K562 (cell line): ENCODE data around the gene SST. TPM values are rescaled to one million over a fixed set of nuclear protein-coding genes. Genes with fewer than 3 reads are reported as not detected.

Experiments used
- polyA plus RNA-seq, 8 experiments: library from polyadenylated mRNA; depleted of rRNA in 4 of 8; stranded (reverse) in 5 of 8; unstranded in 3 of 8; fragments of >200 nt; fragmentation: Nextera tagmentation in 2 of 8; fragmentation: Illumina TruSeq in 1 of 8; extraction: Ambion mirVana in 2 of 8; extraction: Trizol in 1 of 8; gene quantifications; 2 replicates each; pipeline versions ENCODE4 v1.2.1 to v1.2.3, GENCODE V29; 2011 to 2014; ENCODE audit warnings: inconsistent platforms in 1 of 8, missing spikeins in 1 of 8
- total RNA-seq, 7 experiments: library from RNA; depleted of rRNA in 6 of 7; stranded (reverse); fragments of >200 nt in 6 of 7; fragmentation: Illumina TruSeq in 2 of 7; extraction: Trizol in 2 of 7; gene quantifications; 2 replicates each; pipeline versions ENCODE4 v1.2.1 to v1.2.3, GENCODE V29; 2011 to 2021; ENCODE audit warnings: low replicate concordance in 1 of 7
- TF ChIP-seq, protein P1 (sequence below), 2 experiments: fragments of 450-650 bp in 1 of 2; sonication (generic) in 1 of 2; formaldehyde crosslinking in 1 of 2; IDR thresholded peaks; 2 replicates each; pipeline versions ENCODE4 v1.7.1 to v1.9.0; 2016 to 2022; ENCODE audit warnings: inconsistent platforms in 1 of 2, mild to moderate bottlenecking in 1 of 2, missing genetic modification reagents in 1 of 2

Gene SST
- total and polyA plus RNA-seq, 9 of the 15 experiments (the other 6 are each of a cell fraction or from before 2014, with no cell fraction given): not detected

- TF ChIP-seq, protein P1, sequence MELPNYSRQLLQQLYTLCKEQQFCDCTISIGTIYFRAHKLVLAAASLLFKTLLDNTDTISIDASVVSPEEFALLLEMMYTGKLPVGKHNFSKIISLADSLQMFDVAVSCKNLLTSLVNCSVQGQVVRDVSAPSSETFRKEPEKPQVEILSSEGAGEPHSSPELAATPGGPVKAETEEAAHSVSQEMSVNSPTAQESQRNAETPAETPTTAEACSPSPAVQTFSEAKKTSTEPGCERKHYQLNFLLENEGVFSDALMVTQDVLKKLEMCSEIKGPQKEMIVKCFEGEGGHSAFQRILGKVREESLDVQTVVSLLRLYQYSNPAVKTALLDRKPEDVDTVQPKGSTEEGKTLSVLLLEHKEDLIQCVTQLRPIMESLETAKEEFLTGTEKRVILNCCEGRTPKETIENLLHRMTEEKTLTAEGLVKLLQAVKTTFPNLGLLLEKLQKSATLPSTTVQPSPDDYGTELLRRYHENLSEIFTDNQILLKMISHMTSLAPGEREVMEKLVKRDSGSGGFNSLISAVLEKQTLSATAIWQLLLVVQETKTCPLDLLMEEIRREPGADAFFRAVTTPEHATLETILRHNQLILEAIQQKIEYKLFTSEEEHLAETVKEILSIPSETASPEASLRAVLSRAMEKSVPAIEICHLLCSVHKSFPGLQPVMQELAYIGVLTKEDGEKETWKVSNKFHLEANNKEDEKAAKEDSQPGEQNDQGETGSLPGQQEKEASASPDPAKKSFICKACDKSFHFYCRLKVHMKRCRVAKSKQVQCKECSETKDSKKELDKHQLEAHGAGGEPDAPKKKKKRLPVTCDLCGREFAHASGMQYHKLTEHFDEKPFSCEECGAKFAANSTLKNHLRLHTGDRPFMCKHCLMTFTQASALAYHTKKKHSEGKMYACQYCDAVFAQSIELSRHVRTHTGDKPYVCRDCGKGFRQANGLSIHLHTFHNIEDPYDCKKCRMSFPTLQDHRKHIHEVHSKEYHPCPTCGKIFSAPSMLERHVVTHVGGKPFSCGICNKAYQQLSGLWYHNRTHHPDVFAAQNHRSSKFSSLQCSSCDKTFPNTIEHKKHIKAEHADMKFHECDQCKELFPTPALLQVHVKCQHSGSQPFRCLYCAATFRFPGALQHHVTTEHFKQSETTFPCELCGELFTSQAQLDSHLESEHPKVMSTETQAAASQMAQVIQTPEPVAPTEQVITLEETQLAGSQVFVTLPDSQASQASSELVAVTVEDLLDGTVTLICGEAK (IDR thresholded peaks at IDR 0.05): no peak
- TF ChIP-seq, protein P1 (CRISPR knock-in tag; IDR thresholded peaks at IDR 0.05): no peak
Observed at GRCh38 chr3:187708696-187709095, 38.5 kb upstream of the SST start (continued).
